Erythroblast (primary cell): ENCODE data around the gene HDAC4.

Experiments used
- DNase-seq, 2 experiments: peaks; one replicate each; lab custom pipeline; 2025; lab: John Stamatoyannopoulos, UW
- GATA1 ChIP-seq: IDR thresholded peaks from 2 replicates; pipeline ENCODE4 v1.6.1; 2011; ENCODE audit warnings: low read depth, mild to moderate bottlenecking, control low read depth, low read length, moderate library complexity
- POLR2A ChIP-seq: IDR thresholded peaks from 2 replicates; pipeline ENCODE4 v1.6.1; 2011; ENCODE audit warnings: mild to moderate bottlenecking, low read length

The HDAC4 gene

GRCh38 chr2:239378021-239378917, 22.6 kb downstream of the HDAC4 start:
- DNase-seq, result no peak
- no peak for TF ChIP-seq GATA1
- TF ChIP-seq POLR2A, result no peak

GRCh38 chr2:239377591-239377990, 23.2 kb downstream of the HDAC4 start:
- TF ChIP-seq POLR2A (no peak), GATA1 (no peak)
- DNase-seq, result no peak

- TF ChIP-seq POLR2A (no peak), GATA1 (no peak)
- DNase-seq, result no peak
Measured at GRCh38 chr2:239376942-239377531, 23.8 kb downstream of the HDAC4 start.

GRCh38 chr2:239376351-239376750, 24.5 kb downstream of the HDAC4 start:
- no peak for DNase-seq
- no peak for TF ChIP-seq POLR2A
- TF ChIP-seq GATA1, result no peak

- no peak for TF ChIP-seq GATA1
- TF ChIP-seq POLR2A, result no peak
- no peak for DNase-seq
Measured at GRCh38 chr2:239375278-239376061, 25.4 kb downstream of the HDAC4 start.

- no peak for DNase-seq
- no peak for TF ChIP-seq POLR2A
- TF ChIP-seq GATA1, result no peak
Measured at GRCh38 chr2:239374896-239375277, 25.9 kb downstream of the HDAC4 start.

GRCh38 chr2:239372835-239373234, 28.0 kb downstream of the HDAC4 start:
- TF ChIP-seq GATA1 (no peak), POLR2A (no peak)
- DNase-seq, result no peak

- TF ChIP-seq GATA1 (no peak), POLR2A (no peak)
- no peak for DNase-seq
Measured at GRCh38 chr2:239371726-239372686, 28.8 kb downstream of the HDAC4 start.

GRCh38 chr2:239370876-239371725, 29.7 kb downstream of the HDAC4 start:
- no peak for DNase-seq
- TF ChIP-seq GATA1 (no peak), POLR2A (no peak)

GRCh38 chr2:239370403-239370802, 30.4 kb downstream of the HDAC4 start:
- no peak for DNase-seq
- no peak for TF ChIP-seq POLR2A
- TF ChIP-seq GATA1, result no peak

GRCh38 chr2:239369631-239370161, 31.1 kb downstream of the HDAC4 start:
- TF ChIP-seq POLR2A, result no peak
- TF ChIP-seq GATA1, result no peak
- DNase-seq, result no peak
